WTC11 (cell line): ENCODE results near the gene ALG11.

Experiments
- CREM ChIP-seq: sonication (generic); formaldehyde crosslinking; IDR thresholded peaks from 2 replicates; pipeline ENCODE4 v1.8.1; 2022; ENCODE audit warnings: mild to moderate bottlenecking, missing genetic modification reagents, moderate library complexity
- ELF4 ChIP-seq: sonication (generic); formaldehyde crosslinking; IDR thresholded peaks from 2 replicates; pipeline ENCODE4 v1.8.1; 2022; ENCODE audit warnings: low read depth, mild to moderate bottlenecking, moderate library complexity, missing genetic modification reagents
- ESRRA ChIP-seq: sonication (generic); formaldehyde crosslinking; IDR thresholded peaks from 2 replicates; pipeline ENCODE4 v1.8.1; 2022; ENCODE audit warnings: mild to moderate bottlenecking, missing genetic modification reagents, borderline replicate concordance
- FOXK1 ChIP-seq: sonication (generic); formaldehyde crosslinking; IDR thresholded peaks from 2 replicates; pipeline ENCODE4 v1.8.0; 2022; ENCODE audit warnings: mild to moderate bottlenecking, moderate library complexity, missing genetic modification reagents
- FOXP1 ChIP-seq: sonication (generic); formaldehyde crosslinking; IDR thresholded peaks from 2 replicates; pipeline ENCODE4 v1.8.0; 2022; ENCODE audit warnings: missing genetic modification reagents, mild to moderate bottlenecking, moderate library complexity, borderline replicate concordance
- NFYB ChIP-seq: sonication (generic); formaldehyde crosslinking; conservative IDR thresholded peaks from 2 replicates; pipeline ENCODE4 v1.8.0; 2022; ENCODE audit warnings: low read depth, missing genetic modification reagents
- RORB ChIP-seq: fragments of 250-450 bp; sonication (Bioruptor Pico); IDR thresholded peaks from 2 replicates; pipeline ENCODE4 v1.9.0; 2021; ENCODE audit warnings: mild to moderate bottlenecking
- ZBTB21 ChIP-seq: sonication (generic); formaldehyde crosslinking; IDR thresholded peaks from 2 replicates; pipeline ENCODE4 v1.8.1; 2023; ENCODE audit warnings: mild to moderate bottlenecking, missing genetic modification reagents, borderline replicate concordance
- TF ChIP-seq, protein P1 (sequence below): fragments of 200-600 bp; IDR thresholded peaks from 2 replicates; pipeline ENCODE4 v1.8.0; 2022; ENCODE audit warnings: antibody characterized with exemption
- TF ChIP-seq, protein P2 (sequence below): sonication (generic); formaldehyde crosslinking; conservative IDR thresholded peaks from 2 replicates; pipeline ENCODE4 v1.8.1; 2023; ENCODE audit warnings: mild to moderate bottlenecking, low read depth, missing genetic modification reagents, moderate library complexity
- TF ChIP-seq, protein P3 (sequence below): sonication (generic); formaldehyde crosslinking; IDR thresholded peaks from 2 replicates; pipeline ENCODE4 v1.8.1; 2022; ENCODE audit warnings: low read depth, mild to moderate bottlenecking, moderate library complexity, missing genetic modification reagents, borderline replicate concordance

DNA sequence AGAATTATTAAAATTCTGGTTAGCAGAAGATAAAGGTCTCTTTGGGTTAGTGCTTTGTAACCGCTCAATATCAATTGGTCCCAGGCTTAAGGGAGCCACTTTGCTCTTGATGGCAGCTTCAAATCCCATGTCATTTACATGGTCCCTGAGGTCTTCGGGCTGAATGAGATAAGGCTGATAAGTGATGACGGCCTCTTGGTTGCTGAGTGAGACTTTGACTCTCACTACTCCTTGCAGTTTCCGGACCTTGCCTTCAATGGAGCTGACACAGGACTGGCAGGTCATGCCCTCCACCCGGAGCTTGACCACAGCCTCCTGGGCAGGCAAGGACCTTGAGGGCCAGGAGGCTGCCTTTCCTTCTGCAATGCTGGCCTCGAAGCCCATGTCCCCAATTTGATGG is 37.7 kb upstream of the ALG11 start:
- TF ChIP-seq CREM (CRISPR knock-in tag) (no peak), FOXK1 (CRISPR knock-in tag) (no peak), ESRRA (CRISPR knock-in tag) (no peak), FOXP1 (CRISPR knock-in tag) (no peak), RORB (CRISPR knock-in tag) (no peak), ZBTB21 (CRISPR knock-in tag) (no peak), NFYB (CRISPR knock-in tag) (no peak), ELF4 (no peak)
- TF ChIP-seq, protein P1, sequence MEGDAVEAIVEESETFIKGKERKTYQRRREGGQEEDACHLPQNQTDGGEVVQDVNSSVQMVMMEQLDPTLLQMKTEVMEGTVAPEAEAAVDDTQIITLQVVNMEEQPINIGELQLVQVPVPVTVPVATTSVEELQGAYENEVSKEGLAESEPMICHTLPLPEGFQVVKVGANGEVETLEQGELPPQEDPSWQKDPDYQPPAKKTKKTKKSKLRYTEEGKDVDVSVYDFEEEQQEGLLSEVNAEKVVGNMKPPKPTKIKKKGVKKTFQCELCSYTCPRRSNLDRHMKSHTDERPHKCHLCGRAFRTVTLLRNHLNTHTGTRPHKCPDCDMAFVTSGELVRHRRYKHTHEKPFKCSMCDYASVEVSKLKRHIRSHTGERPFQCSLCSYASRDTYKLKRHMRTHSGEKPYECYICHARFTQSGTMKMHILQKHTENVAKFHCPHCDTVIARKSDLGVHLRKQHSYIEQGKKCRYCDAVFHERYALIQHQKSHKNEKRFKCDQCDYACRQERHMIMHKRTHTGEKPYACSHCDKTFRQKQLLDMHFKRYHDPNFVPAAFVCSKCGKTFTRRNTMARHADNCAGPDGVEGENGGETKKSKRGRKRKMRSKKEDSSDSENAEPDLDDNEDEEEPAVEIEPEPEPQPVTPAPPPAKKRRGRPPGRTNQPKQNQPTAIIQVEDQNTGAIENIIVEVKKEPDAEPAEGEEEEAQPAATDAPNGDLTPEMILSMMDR, result no peak
- TF ChIP-seq, protein P2, sequence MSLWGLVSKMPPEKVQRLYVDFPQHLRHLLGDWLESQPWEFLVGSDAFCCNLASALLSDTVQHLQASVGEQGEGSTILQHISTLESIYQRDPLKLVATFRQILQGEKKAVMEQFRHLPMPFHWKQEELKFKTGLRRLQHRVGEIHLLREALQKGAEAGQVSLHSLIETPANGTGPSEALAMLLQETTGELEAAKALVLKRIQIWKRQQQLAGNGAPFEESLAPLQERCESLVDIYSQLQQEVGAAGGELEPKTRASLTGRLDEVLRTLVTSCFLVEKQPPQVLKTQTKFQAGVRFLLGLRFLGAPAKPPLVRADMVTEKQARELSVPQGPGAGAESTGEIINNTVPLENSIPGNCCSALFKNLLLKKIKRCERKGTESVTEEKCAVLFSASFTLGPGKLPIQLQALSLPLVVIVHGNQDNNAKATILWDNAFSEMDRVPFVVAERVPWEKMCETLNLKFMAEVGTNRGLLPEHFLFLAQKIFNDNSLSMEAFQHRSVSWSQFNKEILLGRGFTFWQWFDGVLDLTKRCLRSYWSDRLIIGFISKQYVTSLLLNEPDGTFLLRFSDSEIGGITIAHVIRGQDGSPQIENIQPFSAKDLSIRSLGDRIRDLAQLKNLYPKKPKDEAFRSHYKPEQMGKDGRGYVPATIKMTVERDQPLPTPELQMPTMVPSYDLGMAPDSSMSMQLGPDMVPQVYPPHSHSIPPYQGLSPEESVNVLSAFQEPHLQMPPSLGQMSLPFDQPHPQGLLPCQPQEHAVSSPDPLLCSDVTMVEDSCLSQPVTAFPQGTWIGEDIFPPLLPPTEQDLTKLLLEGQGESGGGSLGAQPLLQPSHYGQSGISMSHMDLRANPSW (CRISPR knock-in tag), result no peak
- TF ChIP-seq, protein P3, sequence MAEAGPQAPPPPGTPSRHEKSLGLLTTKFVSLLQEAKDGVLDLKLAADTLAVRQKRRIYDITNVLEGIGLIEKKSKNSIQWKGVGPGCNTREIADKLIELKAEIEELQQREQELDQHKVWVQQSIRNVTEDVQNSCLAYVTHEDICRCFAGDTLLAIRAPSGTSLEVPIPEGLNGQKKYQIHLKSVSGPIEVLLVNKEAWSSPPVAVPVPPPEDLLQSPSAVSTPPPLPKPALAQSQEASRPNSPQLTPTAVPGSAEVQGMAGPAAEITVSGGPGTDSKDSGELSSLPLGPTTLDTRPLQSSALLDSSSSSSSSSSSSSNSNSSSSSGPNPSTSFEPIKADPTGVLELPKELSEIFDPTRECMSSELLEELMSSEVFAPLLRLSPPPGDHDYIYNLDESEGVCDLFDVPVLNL (CRISPR knock-in tag), result no peak
